Keratinocyte (primary cell): ENCODE measurements around the gene MST1. TPM values are rescaled to one million over a fixed set of nuclear protein-coding genes. Genes with fewer than 3 reads are reported as not detected.

ENCODE experiments used
- DNase-seq: peaks from one replicate; pipeline ENCODE4 v3.0.0-alpha.2; 2011; ENCODE audit warnings: low read depth, missing footprints, low spot score
- FAIRE-seq: peaks from 2 replicates; lab custom pipeline; 2011; peaks lifted over from hg19 to GRCh38; lab: Jason Lieb, UNC
- H2AFZ ChIP-seq: 2 replicates; pipeline ENCODE4 v1.6.0; 2012; ENCODE audit warnings: low read length, control low read depth, inconsistent platforms; ENCODE audit not compliant: control insufficient read depth
- H3K27ac ChIP-seq: 2 replicates; pipeline ENCODE4 v1.5.1; 2011; ENCODE audit warnings: low read length; ENCODE audit not compliant: control insufficient read depth, insufficient read depth
- H3K27me3 ChIP-seq: 3 replicates; pipeline ENCODE4 v1.6.0; 2011; ENCODE audit warnings: low read length; ENCODE audit not compliant: control insufficient read depth, insufficient read depth; ENCODE audit errors: extremely low read depth
- H3K36me3 ChIP-seq, 2 experiments: 2 replicates in 1 of 2; 3 replicates in 1 of 2; pipeline ENCODE4 v1.5.1; 2011; ENCODE audit warnings: low read length in 2 of 2, mild to moderate bottlenecking in 1 of 2; ENCODE audit not compliant: control insufficient read depth in 2 of 2, insufficient read depth in 2 of 2; ENCODE audit errors: extremely low read depth in 1 of 2
- H3K4me1 ChIP-seq: 3 replicates; pipeline ENCODE4 v1.5.1; 2011; ENCODE audit warnings: low read length; ENCODE audit not compliant: control insufficient read depth, insufficient read depth; ENCODE audit errors: extremely low read depth
- H3K4me2 ChIP-seq: 3 replicates; pipeline ENCODE4 v1.6.0; 2011; ENCODE audit warnings: low read depth, low read length; ENCODE audit not compliant: control insufficient read depth, insufficient read depth; ENCODE audit errors: extremely low read depth
- H3K4me3 ChIP-seq, 3 experiments: fragments of 200-600 bp in 1 of 3; sonication (generic) in 1 of 3; 2 replicates in 2 of 3; 3 replicates in 1 of 3; pipeline ENCODE4 v1.5.1; 2011 to 2016; ENCODE audit warnings: low read length in 3 of 3, mild to moderate bottlenecking in 3 of 3, control low read depth in 2 of 3, inconsistent platforms in 1 of 3, low read depth in 1 of 3, mixed read lengths in 1 of 3, mixed run types in 1 of 3, moderate library complexity in 1 of 3; ENCODE audit not compliant: control insufficient read depth in 2 of 3, insufficient read depth in 2 of 3; ENCODE audit errors: extremely low read depth in 1 of 3
- H3K79me2 ChIP-seq: 2 replicates; pipeline ENCODE4 v1.6.0; 2012; ENCODE audit warnings: low read length; ENCODE audit not compliant: control insufficient read depth, insufficient read depth
- H3K9ac ChIP-seq: 3 replicates; pipeline ENCODE4 v1.6.0; 2011; ENCODE audit warnings: low read length; ENCODE audit not compliant: control insufficient read depth, insufficient read depth; ENCODE audit errors: extremely low read depth
- H3K9me1 ChIP-seq: 3 replicates; pipeline ENCODE4 v1.6.0; 2011; ENCODE audit warnings: low read length; ENCODE audit not compliant: control insufficient read depth, insufficient read depth; ENCODE audit errors: extremely low read depth
- H3K9me3 ChIP-seq: 2 replicates; pipeline ENCODE4 v1.5.1; 2012; ENCODE audit warnings: low read depth, low read length; ENCODE audit not compliant: control insufficient read depth
- H4K20me1 ChIP-seq: 3 replicates; pipeline ENCODE4 v1.6.0; 2011; ENCODE audit warnings: low read length; ENCODE audit not compliant: control insufficient read depth, insufficient read depth; ENCODE audit errors: extremely low read depth
- EZH2 ChIP-seq: IDR thresholded peaks from one replicate; pipeline ENCODE4 v1.6.1; 2012; ENCODE audit warnings: inconsistent platforms, mild to moderate bottlenecking, low read length, moderate library complexity
- dilution Hi-C: fragments of 300-500 bp; cut with MboI; formaldehyde crosslinking; loops from one replicate; pipeline ENCODE4 v1.7.0; 2020; ENCODE audit warnings: low sequenced_read_pairs; ENCODE audit not compliant: extremely low pct_ligation_motif_present
- polyA plus RNA-seq, 5 experiments: library from polyadenylated mRNA; depleted of rRNA in 3 of 5; stranded (reverse) in 3 of 5; stranded (forward) in 1 of 5; unstranded in 1 of 5; fragments of >200 nt; gene quantifications; 1 replicate in 1 of 5; 2 replicates in 3 of 5; 3 replicates in 1 of 5; pipeline versions ENCODE4 v1.2.1 to v1.2.3, GENCODE V29; 2011 to 2012; ENCODE audit warnings: missing spikeins in 2 of 5, low read depth in 1 of 5, low replicate concordance in 1 of 5
- TF ChIP-seq, protein P1 (sequence below), 3 experiments: IDR thresholded peaks in 1 of 3; conservative IDR thresholded peaks in 1 of 3; optimal IDR thresholded peaks in 1 of 3; 2 replicates in 2 of 3; 3 replicates in 1 of 3; pipeline versions ENCODE3 to v1.5.1; 2011; ENCODE audit warnings: low read length in 3 of 3, mild to moderate bottlenecking in 3 of 3, moderate library complexity in 2 of 3, control low read depth in 1 of 3, inconsistent platforms in 1 of 3; ENCODE audit not compliant: insufficient read depth in 2 of 3; ENCODE audit errors: extremely low read depth in 1 of 3

MST1 gene
- polyA plus RNA-seq, 1 donor (not counting 4 experiments of a cell fraction or from before 2014, with no cell fraction given) = 5.2 TPM

DNA sequence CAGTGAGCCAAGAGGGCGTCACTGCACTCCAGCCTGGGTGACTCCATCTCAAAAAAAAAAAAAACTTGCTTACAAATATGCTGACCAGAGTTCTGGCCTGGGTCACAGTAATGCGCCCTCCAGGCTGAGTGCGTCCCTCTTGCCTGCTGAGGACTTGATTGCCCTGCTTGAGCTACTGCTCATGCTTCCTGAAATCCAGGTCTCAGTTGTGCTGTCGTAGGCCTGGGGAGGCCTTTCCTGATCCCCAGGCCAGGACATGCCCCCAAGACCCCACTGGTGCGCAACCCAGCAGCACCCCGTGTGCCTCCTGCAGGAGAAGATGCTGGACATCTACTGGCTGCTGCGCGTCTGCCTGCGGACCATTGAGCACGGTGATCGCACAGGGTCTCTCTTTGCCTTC is 22.9 kb upstream of the MST1 start:
- TF ChIP-seq, protein P1, sequence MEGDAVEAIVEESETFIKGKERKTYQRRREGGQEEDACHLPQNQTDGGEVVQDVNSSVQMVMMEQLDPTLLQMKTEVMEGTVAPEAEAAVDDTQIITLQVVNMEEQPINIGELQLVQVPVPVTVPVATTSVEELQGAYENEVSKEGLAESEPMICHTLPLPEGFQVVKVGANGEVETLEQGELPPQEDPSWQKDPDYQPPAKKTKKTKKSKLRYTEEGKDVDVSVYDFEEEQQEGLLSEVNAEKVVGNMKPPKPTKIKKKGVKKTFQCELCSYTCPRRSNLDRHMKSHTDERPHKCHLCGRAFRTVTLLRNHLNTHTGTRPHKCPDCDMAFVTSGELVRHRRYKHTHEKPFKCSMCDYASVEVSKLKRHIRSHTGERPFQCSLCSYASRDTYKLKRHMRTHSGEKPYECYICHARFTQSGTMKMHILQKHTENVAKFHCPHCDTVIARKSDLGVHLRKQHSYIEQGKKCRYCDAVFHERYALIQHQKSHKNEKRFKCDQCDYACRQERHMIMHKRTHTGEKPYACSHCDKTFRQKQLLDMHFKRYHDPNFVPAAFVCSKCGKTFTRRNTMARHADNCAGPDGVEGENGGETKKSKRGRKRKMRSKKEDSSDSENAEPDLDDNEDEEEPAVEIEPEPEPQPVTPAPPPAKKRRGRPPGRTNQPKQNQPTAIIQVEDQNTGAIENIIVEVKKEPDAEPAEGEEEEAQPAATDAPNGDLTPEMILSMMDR (optimal IDR thresholded peaks at IDR 0.05 in 1 of 3, IDR thresholded peaks at IDR 0.05 in 1 of 3, conservative IDR thresholded peaks at IDR 0.05 in 1 of 3; ENCODE audit: extremely low read depth in 1 of 3, insufficient read depth in 2 of 3, low read length in 3 of 3) = no peak
- no peak for TF ChIP-seq EZH2
- H3K4me3 ChIP-seq = no peak overlapping the region
- no peak overlapping the region for H3K9ac ChIP-seq
- no peak overlapping the region for H3K4me2 ChIP-seq
- peaks cover 7% of the 10 kb centered on the region for H3K4me1 ChIP-seq
- no peaks in the 10 kb centered on the region for H3K9me3 ChIP-seq
- no peaks in the 10 kb centered on the region for H3K27me3 ChIP-seq
- no peaks in the 10 kb centered on the region for H3K9me1 ChIP-seq
- H2AFZ ChIP-seq = no peak overlapping the region
- H3K36me3 ChIP-seq = peaks cover 0 to 19% of the 10 kb centered on the region in 2 experiments
- FAIRE-seq = no peak
- dilution Hi-C loops = no loop called here
- no peak overlapping the region for H3K27ac ChIP-seq
- H4K20me1 ChIP-seq = no peaks in the 10 kb centered on the region
- H3K79me2 ChIP-seq = no peaks in the 10 kb centered on the region
- DNase-seq = no peak

DNA sequence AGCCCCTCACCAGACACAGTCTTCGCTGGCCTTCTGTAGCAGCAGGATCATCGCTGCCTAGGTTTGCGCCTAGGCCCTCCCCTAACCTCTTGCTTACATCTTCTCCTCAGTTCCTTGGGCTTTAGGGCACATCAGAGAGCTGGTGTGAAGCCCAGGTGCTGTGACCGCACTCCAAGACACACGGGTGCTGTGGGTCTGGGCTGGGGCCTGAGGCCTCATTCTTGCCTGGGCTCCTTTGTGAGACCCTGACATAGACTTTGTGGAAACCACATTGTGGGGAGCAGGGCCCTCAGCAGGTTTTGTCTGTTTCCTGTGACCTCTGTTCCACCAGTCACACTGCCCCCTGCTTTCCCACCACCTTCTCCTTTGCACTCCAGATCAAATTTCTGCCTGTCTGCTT is 22.2 kb upstream of the MST1 start:
- dilution Hi-C loops = no loop called here

More for the DNA sequence above, 22.2 kb upstream of the MST1 start:
- Histone ChIP-seq H3K4me1 (peaks cover 7% of the 10 kb centered on the region), H3K9me3 (no peaks in the 10 kb centered on the region), H2AFZ (no peak overlapping the region), H3K36me3 (peaks cover 0 to 22% of the 10 kb centered on the region in 2 experiments), H4K20me1 (no peaks in the 10 kb centered on the region), H3K27ac (no peak overlapping the region), H3K4me3 (no peak overlapping the region), H3K27me3 (no peaks in the 10 kb centered on the region), H3K79me2 (no peaks in the 10 kb centered on the region), H3K9ac (no peak overlapping the region), H3K4me2 (no peak overlapping the region), H3K9me1 (no peaks in the 10 kb centered on the region)
- no peak for FAIRE-seq
- TF ChIP-seq EZH2 = no peak
- TF ChIP-seq, protein P1 (optimal IDR thresholded peaks at IDR 0.05 in 1 of 3, IDR thresholded peaks at IDR 0.05 in 1 of 3, conservative IDR thresholded peaks at IDR 0.05 in 1 of 3; ENCODE audit: extremely low read depth in 1 of 3, insufficient read depth in 2 of 3, low read length in 3 of 3) = no peak
- no peak for DNase-seq
